Fibroblast of the aortic adventitia (primary cell): ENCODE data around the gene NFIB. TPM values are rescaled to one million over a fixed set of nuclear protein-coding genes. Genes with fewer than 3 reads are reported as not detected.

Experiments
- DNase-seq: peaks from one replicate; pipeline ENCODE4 v3.0.0-alpha.2; 2010; ENCODE audit warnings: low read depth
- H3K4me3 ChIP-seq: 2 replicates; pipeline ENCODE4 v1.5.1; 2011; ENCODE audit warnings: low read depth, mild to moderate bottlenecking, control low read depth, low read length, moderate library complexity
- CTCF ChIP-seq: IDR thresholded peaks from 2 replicates; pipeline ENCODE4 v1.5.1; 2011; ENCODE audit warnings: mild to moderate bottlenecking, low read length, control low read depth, inconsistent platforms; ENCODE audit not compliant: insufficient read depth
- total RNA-seq: library from RNA; depleted of rRNA; stranded (reverse); fragments of >200 nt; gene quantifications from 2 replicates; pipeline ENCODE4 v1.2.3, GENCODE V29; 2012; ENCODE audit warnings: low replicate concordance

NFIB gene
- total RNA-seq, 1 donor: 111 TPM

GRCh38 chr9:14306188-14306587, 7.8 kb downstream of the NFIB start:
- TF ChIP-seq CTCF: no peak
- no peak for DNase-seq
- H3K4me3 ChIP-seq: no peak overlapping the region

GRCh38 chr9:14304259-14304658, 9.7 kb downstream of the NFIB start:
- no peak for DNase-seq
- H3K4me3 ChIP-seq: no peak overlapping the region
- TF ChIP-seq CTCF: no peak

- DNase-seq: no peak
- H3K4me3 ChIP-seq: no peak overlapping the region
- TF ChIP-seq CTCF: no peak
Measured at GRCh38 chr9:14303521-14303920, 10.4 kb downstream of the NFIB start.

GRCh38 chr9:14303100-14303499, 10.8 kb downstream of the NFIB start:
- DNase-seq: no peak
- TF ChIP-seq CTCF: no peak
- H3K4me3 ChIP-seq: no peak overlapping the region

- peak; percentile 53 for DNase-seq
- TF ChIP-seq CTCF: no peak
- H3K4me3 ChIP-seq: no peak overlapping the region
Measured at GRCh38 chr9:14302405-14302804, 11.5 kb downstream of the NFIB start.

- H3K4me3 ChIP-seq: no peak overlapping the region
- no peak for DNase-seq
- TF ChIP-seq CTCF: no peak
Measured at GRCh38 chr9:14301583-14302021, 12.3 kb downstream of the NFIB start.

- no peak for DNase-seq
- no peak for TF ChIP-seq CTCF
- H3K4me3 ChIP-seq: no peak overlapping the region
Measured at GRCh38 chr9:14301006-14301405, 12.9 kb downstream of the NFIB start.
